GM18505 (cell line): ENCODE data around the gene TERT.

ENCODE experiments used
- ATAC-seq: cut with Tn5 transposase; IDR thresholded peaks from one replicate; pipeline ENCODE4 v1.9.1; 2021; ENCODE audit not compliant: unreplicated experiment
- POLR2A ChIP-seq: IDR thresholded peaks from 4 replicates; pipeline ENCODE4 v1.6.1; 2011; ENCODE audit warnings: borderline replicate concordance; ENCODE audit not compliant: insufficient read depth, insufficient read length; ENCODE audit errors: extremely low read depth

TERT gene

GRCh38 chr5:1222147-1222546, 72.7 kb downstream of the TERT start:
- no peak for ATAC-seq
- no peak for TF ChIP-seq POLR2A

- no peak for TF ChIP-seq POLR2A
- ATAC-seq, result no peak
Observed at GRCh38 chr5:1221721-1222120, 73.1 kb downstream of the TERT start.

GRCh38 chr5:1220831-1221230, 74.0 kb downstream of the TERT start:
- TF ChIP-seq POLR2A, result no peak
- no peak for ATAC-seq

GRCh38 chr5:1220351-1220750, 74.5 kb downstream of the TERT start:
- TF ChIP-seq POLR2A, result no peak
- no peak for ATAC-seq

GRCh38 chr5:1219768-1220100, 75.1 kb downstream of the TERT start:
- ATAC-seq, result no peak
- no peak for TF ChIP-seq POLR2A

- ATAC-seq, result no peak
- TF ChIP-seq POLR2A, result no peak
Observed at GRCh38 chr5:1219098-1219767, 75.6 kb downstream of the TERT start.

GRCh38 chr5:1218351-1219080, 76.4 kb downstream of the TERT start:
- ATAC-seq, result no peak
- TF ChIP-seq POLR2A, result no peak

GRCh38 chr5:1217596-1218206, 77.2 kb downstream of the TERT start:
- ATAC-seq, result no peak
- no peak for TF ChIP-seq POLR2A

- no peak for ATAC-seq
Observed at GRCh38 chr5:1216918-1217295, 78.0 kb downstream of the TERT start.

GRCh38 chr5:1216211-1216917, 78.5 kb downstream of the TERT start:
- no peak for ATAC-seq
- no peak for TF ChIP-seq POLR2A

More at GRCh38 chr5:1216918-1217295, 78.0 kb downstream of the TERT start:
- TF ChIP-seq POLR2A, result no peak

GRCh38 chr5:1215320-1216096, 79.4 kb downstream of the TERT start:
- ATAC-seq, result no peak
- TF ChIP-seq POLR2A, result no peak

- no peak for ATAC-seq
- TF ChIP-seq POLR2A, result no peak
Observed at GRCh38 chr5:1214936-1215220, 80.0 kb downstream of the TERT start.
